PC-9 (cell line): Measurements from ENCODE around the gene LNX1. TPM values are rescaled to one million over a fixed set of nuclear protein-coding genes. Genes with fewer than 3 reads are reported as not detected.
"Not testable (repeated sequence)": the region's sequence is repeated elsewhere in the genome, so short reads cannot be mapped to it uniquely, and the experiment has no call there.

Source experiments
- BruUV-seq: library from RNA; stranded (reverse); fragments of 400-500 nt; replicated peaks from 2 replicates; lab custom pipeline; 2021; lab: Mats Ljungman, UMichigan
- CTCF ChIA-PET: fragments of 300-600 bp; sonication (Branson Sonifier 250); formaldehyde crosslinking; loops from one replicate; lab custom pipeline; 2022; ENCODE audit warnings: antibody characterized with exemption; lab: Charles Lee
- POLR2A ChIA-PET: fragments of 300-600 bp; sonication (Branson Sonifier 250); formaldehyde crosslinking; loops from one replicate; lab custom pipeline; 2022; ENCODE audit warnings: antibody characterized with exemption; ENCODE audit not compliant: unreplicated experiment; lab: Charles Lee
- DNase-seq, 2 experiments: peaks; one replicate each; pipeline versions ENCODE4 v3.0.0 to v3.0.0-alpha.2; 2015 to 2022; ENCODE audit warnings: mixed read lengths in 1 of 2
- H2AFZ ChIP-seq: fragments of 200-600 bp; sonication (generic); 2 replicates; pipeline ENCODE4 v1.8.1; 2017; ENCODE audit warnings: antibody characterized with exemption
- H3F3A ChIP-seq: fragments of 200-600 bp; sonication (generic); 2 replicates; pipeline ENCODE4 v1.8.1; 2017; ENCODE audit warnings: antibody characterized with exemption, mild to moderate bottlenecking, low read depth; ENCODE audit not compliant: insufficient read depth
- H3K27ac ChIP-seq: fragments of 200-600 bp; sonication (generic); 2 replicates; pipeline ENCODE4 v1.6.1; 2016; ENCODE audit warnings: mixed run types
- H3K27me3 ChIP-seq: fragments of 200-600 bp; sonication (generic); 2 replicates; pipeline ENCODE4 v1.6.1; 2016; ENCODE audit warnings: low read depth, mixed run types; ENCODE audit not compliant: insufficient read depth
- H3K36me3 ChIP-seq: fragments of 200-600 bp; sonication (generic); 2 replicates; pipeline ENCODE4 v1.6.1; 2016; ENCODE audit warnings: low read depth, mixed run types
- H3K4me1 ChIP-seq: fragments of 200-600 bp; sonication (generic); replicated peaks from 2 replicates; pipeline ENCODE4 v1.6.1; 2016; ENCODE audit warnings: mixed run types; ENCODE audit not compliant: insufficient read depth
- H3K4me2 ChIP-seq: fragments of 200-600 bp; sonication (generic); 2 replicates; pipeline ENCODE4 v1.6.1; 2017; ENCODE audit warnings: mixed run types
- H3K4me3 ChIP-seq: fragments of 200-600 bp; sonication (generic); 2 replicates; pipeline ENCODE4 v1.6.1; 2016; ENCODE audit warnings: mixed run types
- H3K79me2 ChIP-seq: fragments of 200-600 bp; sonication (generic); 2 replicates; pipeline ENCODE4 v1.6.1; 2017; ENCODE audit warnings: low read depth, mixed run types
- H3K9me2 ChIP-seq: fragments of 200-600 bp; sonication (generic); 2 replicates; pipeline ENCODE4 v1.8.1; 2017; ENCODE audit warnings: mild to moderate bottlenecking; ENCODE audit not compliant: insufficient read depth
- H3K9me3 ChIP-seq: fragments of 200-600 bp; sonication (generic); 2 replicates; pipeline ENCODE4 v1.8.1; 2016; ENCODE audit warnings: low read depth; ENCODE audit not compliant: insufficient read depth
- H4K20me1 ChIP-seq: fragments of 200-600 bp; sonication (generic); 2 replicates; pipeline ENCODE4 v1.8.1; 2017; ENCODE audit not compliant: insufficient read depth
- CTCF ChIP-seq: fragments of 200-600 bp; sonication (generic); conservative IDR thresholded peaks from 2 replicates; pipeline ENCODE4 v1.6.1; 2017; ENCODE audit warnings: mixed run types, antibody characterized with exemption, mild to moderate bottlenecking, moderate library complexity
- EZH2 ChIP-seq: fragments of 200-600 bp; sonication (generic); IDR thresholded peaks from 2 replicates; pipeline ENCODE4 v1.8.0; 2017; ENCODE audit warnings: antibody characterized with exemption, low read depth
- intact Hi-C: fragments of 100-400 bp; cut with micrococcal nuclease; formaldehyde crosslinking; loops from one replicate; pipeline ENCODE4 v1.10.0; 2022; ENCODE audit not compliant: unreplicated experiment
- total RNA-seq: library from RNA; stranded (reverse); gene quantifications from 2 replicates; pipeline ENCODE4 v1.2.3, GENCODE V29; 2021

LNX1 gene
- total RNA-seq, 1 experiment from 2014 or later: 3.4 TPM

GRCh38 chr4:53421791-53422190 lies 169.5 kb downstream of the LNX1 start:
- Histone ChIP-seq H3K9me3 (no peaks in the 10 kb centered on the region), H3K9me2 (no peaks in the 10 kb centered on the region), H3K36me3 (no peaks in the 10 kb centered on the region), H3K4me3 (no peak overlapping the region), H3K4me1 (no peaks in the 10 kb centered on the region), H3K4me2 (no peak overlapping the region), H3K27me3 (no peaks in the 10 kb centered on the region), H2AFZ (no peak overlapping the region), H3F3A (no peaks in the 10 kb centered on the region), H4K20me1 (0 out of 2 replicates have a peak, but pooled peaks cover 4% of the 10 kb centered on the region), H3K79me2 (no peaks in the 10 kb centered on the region), H3K27ac (no peak overlapping the region)
- CTCF ChIA-PET: no interaction called here
- intact Hi-C loops: no loop called here
- POLR2A ChIA-PET: no interaction called here
- no peak for DNase-seq
- BruUV-seq: no TSS peak
- TF ChIP-seq CTCF: no peak
- no peak for TF ChIP-seq EZH2

- ChIA-PET POLR2A (no interaction called here), CTCF (no interaction called here)
- no peak overlapping the region for H3K4me3 ChIP-seq
- intact Hi-C loops: no loop called here
- H3K27me3 ChIP-seq: no peaks in the 10 kb centered on the region
- H3F3A ChIP-seq: no peaks in the 10 kb centered on the region; the same call in 1 of the 2 replicates
- no peaks in the 10 kb centered on the region for H3K36me3 ChIP-seq
- H3K9me3 ChIP-seq: no peaks in the 10 kb centered on the region
- H3K4me2 ChIP-seq: no peak overlapping the region
- H3K79me2 ChIP-seq: no peaks in the 10 kb centered on the region
- H3K4me1 ChIP-seq: no peaks in the 10 kb centered on the region
- DNase-seq: no peak
- no peak overlapping the region for H3K27ac ChIP-seq
- no peak overlapping the region for H2AFZ ChIP-seq
- no peaks in the 10 kb centered on the region for H3K9me2 ChIP-seq
- no peaks in the 10 kb centered on the region for H4K20me1 ChIP-seq
- no TSS peak for BruUV-seq
- TF ChIP-seq CTCF: no peak
- TF ChIP-seq EZH2: no peak
Measured at GRCh38 chr4:53419208-53419607, 172.1 kb downstream of the LNX1 start.

- BruUV-seq, CTCF ChIA-PET, POLR2A ChIA-PET, DNase-seq, H3K4me3 ChIP-seq, H3K27ac ChIP-seq, H3K4me2 ChIP-seq, H3K27me3 ChIP-seq, H3K36me3 ChIP-seq, H4K20me1 ChIP-seq, intact Hi-C loops, H3F3A ChIP-seq, H3K9me2 ChIP-seq, H2AFZ ChIP-seq, H3K9me3 ChIP-seq, H3K4me1 ChIP-seq: not testable (repeated sequence)
- H3K79me2 ChIP-seq: 0 out of 2 replicates have a peak, but pooled peaks cover 21% of the 10 kb centered on the region
Measured at GRCh38 chr4:53409479-53409878, 181.8 kb downstream of the LNX1 start.

Other genes starting within 250 kb of the LNX1 start
- 7.0 and 8.1 TPM in 2 replicates for gene SCFD2, start 225.4 kb downstream of the LNX1 start, total RNA-seq
- gene FIP1L1, start 213.8 kb downstream of the LNX1 start, total RNA-seq: 44.8 and 65.6 TPM in 2 replicates